GM13977 (cell line): Measurements from ENCODE around the gene STAG1.

ENCODE experiments used
- DNase-seq: peaks from one replicate; pipeline ENCODE4 v3.0.0; 2012; ENCODE audit warnings: low spot score
- CTCF ChIP-seq: IDR thresholded peaks from 2 replicates; pipeline ENCODE4 v1.5.1; 2012; ENCODE audit warnings: mild to moderate bottlenecking, control low read depth; ENCODE audit not compliant: insufficient read depth; ENCODE audit errors: extremely low read depth, missing control alignments
- in situ Hi-C: fragments of 300-500 bp; cut with MboI; formaldehyde crosslinking; loops from one replicate; pipeline ENCODE4 v1.12.0; 2022; ENCODE audit warnings: low sequenced_read_pairs, low pct_unique_long_range_greater_than_20kb, mixed read lengths, inconsistent platforms; ENCODE audit not compliant: unreplicated experiment

STAG1 gene

GRCh38 chr3:136366289-136366688 lies 385.9 kb downstream of the STAG1 start:
- DNase-seq: no peak
- no peak for TF ChIP-seq CTCF
- in situ Hi-C loops: no loop called here

- TF ChIP-seq CTCF: no peak
- in situ Hi-C loops: no loop called here
- DNase-seq: peak; percentile 40
Observed at GRCh38 chr3:136353461-136353860, 398.7 kb downstream of the STAG1 start.

GRCh38 chr3:136351905-136352304 lies 400.3 kb downstream of the STAG1 start:
- in situ Hi-C loops: no loop called here
- DNase-seq: no peak
- TF ChIP-seq CTCF: peak; percentile 7

- TF ChIP-seq CTCF: no peak
- no peak for DNase-seq
- in situ Hi-C loops: no loop called here
Observed at GRCh38 chr3:136351351-136351750, 400.8 kb downstream of the STAG1 start.

GRCh38 chr3:136350557-136350956 lies 401.6 kb downstream of the STAG1 start:
- in situ Hi-C loops: no loop called here
- no peak for TF ChIP-seq CTCF
- DNase-seq: no peak

- no peak for TF ChIP-seq CTCF
- in situ Hi-C loops: no loop called here
- DNase-seq: no peak
Observed at GRCh38 chr3:136350132-136350531, 402.0 kb downstream of the STAG1 start.

GRCh38 chr3:136346486-136346885 lies 405.7 kb downstream of the STAG1 start:
- in situ Hi-C loops: no loop called here
- no peak for TF ChIP-seq CTCF
- DNase-seq: no peak
